Neural cell (in vitro differentiated cells): ENCODE data around the gene THADA.

Experiments
- CTCF ChIP-seq: fragments of 450-650 bp; IDR thresholded peaks from 2 replicates; pipeline ENCODE4 v1.5.1; 2014; ENCODE audit warnings: antibody characterized with exemption, mild to moderate bottlenecking, moderate library complexity; ENCODE audit not compliant: poor library complexity, severe bottlenecking
- EP300 ChIP-seq: fragments of 450-650 bp; conservative IDR thresholded peaks from 2 replicates; pipeline ENCODE4 v1.6.1; 2014; ENCODE audit warnings: antibody characterized with exemption, mild to moderate bottlenecking, moderate library complexity; ENCODE audit not compliant: poor library complexity, severe bottlenecking
- EZH2 ChIP-seq: fragments of 200-600, 300-800 bp; shearing (Covaris generic), sonication (generic); IDR thresholded peaks from 2 replicates; pipeline ENCODE4 v1.6.1; 2014; ENCODE audit warnings: antibody characterized with exemption, low read length, borderline replicate concordance, mild to moderate bottlenecking; ENCODE audit not compliant: insufficient read depth, poor library complexity, severe bottlenecking
- MXI1 ChIP-seq: fragments of 450-650 bp; conservative IDR thresholded peaks from 2 replicates; pipeline ENCODE4 v1.6.1; 2014; ENCODE audit warnings: antibody characterized with exemption, mild to moderate bottlenecking; ENCODE audit not compliant: poor library complexity, severe bottlenecking
- POLR2AphosphoS5 ChIP-seq: IDR thresholded peaks from 2 replicates; pipeline ENCODE4 v1.6.1; 2012
- RAD21 ChIP-seq: fragments of 450-650 bp; conservative IDR thresholded peaks from 2 replicates; pipeline ENCODE4 v1.6.1; 2014; ENCODE audit warnings: antibody characterized with exemption, mild to moderate bottlenecking, moderate library complexity
- SMC3 ChIP-seq: fragments of 450-650 bp; conservative IDR thresholded peaks from 2 replicates; pipeline ENCODE4 v1.6.1; 2014; ENCODE audit warnings: antibody characterized with exemption, mild to moderate bottlenecking, moderate library complexity; ENCODE audit not compliant: poor library complexity
- TF ChIP-seq, protein P1 (sequence below): IDR thresholded peaks from 2 replicates; pipeline ENCODE4 v1.6.1; 2012; ENCODE audit warnings: borderline replicate concordance

GRCh38 chr2:43441195-43441594 is 154.6 kb downstream of the THADA start:
- TF ChIP-seq CTCF = no peak
- TF ChIP-seq, protein P1, sequence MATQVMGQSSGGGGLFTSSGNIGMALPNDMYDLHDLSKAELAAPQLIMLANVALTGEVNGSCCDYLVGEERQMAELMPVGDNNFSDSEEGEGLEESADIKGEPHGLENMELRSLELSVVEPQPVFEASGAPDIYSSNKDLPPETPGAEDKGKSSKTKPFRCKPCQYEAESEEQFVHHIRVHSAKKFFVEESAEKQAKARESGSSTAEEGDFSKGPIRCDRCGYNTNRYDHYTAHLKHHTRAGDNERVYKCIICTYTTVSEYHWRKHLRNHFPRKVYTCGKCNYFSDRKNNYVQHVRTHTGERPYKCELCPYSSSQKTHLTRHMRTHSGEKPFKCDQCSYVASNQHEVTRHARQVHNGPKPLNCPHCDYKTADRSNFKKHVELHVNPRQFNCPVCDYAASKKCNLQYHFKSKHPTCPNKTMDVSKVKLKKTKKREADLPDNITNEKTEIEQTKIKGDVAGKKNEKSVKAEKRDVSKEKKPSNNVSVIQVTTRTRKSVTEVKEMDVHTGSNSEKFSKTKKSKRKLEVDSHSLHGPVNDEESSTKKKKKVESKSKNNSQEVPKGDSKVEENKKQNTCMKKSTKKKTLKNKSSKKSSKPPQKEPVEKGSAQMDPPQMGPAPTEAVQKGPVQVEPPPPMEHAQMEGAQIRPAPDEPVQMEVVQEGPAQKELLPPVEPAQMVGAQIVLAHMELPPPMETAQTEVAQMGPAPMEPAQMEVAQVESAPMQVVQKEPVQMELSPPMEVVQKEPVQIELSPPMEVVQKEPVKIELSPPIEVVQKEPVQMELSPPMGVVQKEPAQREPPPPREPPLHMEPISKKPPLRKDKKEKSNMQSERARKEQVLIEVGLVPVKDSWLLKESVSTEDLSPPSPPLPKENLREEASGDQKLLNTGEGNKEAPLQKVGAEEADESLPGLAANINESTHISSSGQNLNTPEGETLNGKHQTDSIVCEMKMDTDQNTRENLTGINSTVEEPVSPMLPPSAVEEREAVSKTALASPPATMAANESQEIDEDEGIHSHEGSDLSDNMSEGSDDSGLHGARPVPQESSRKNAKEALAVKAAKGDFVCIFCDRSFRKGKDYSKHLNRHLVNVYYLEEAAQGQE = no peak
- TF ChIP-seq POLR2AphosphoS5 = no peak
- TF ChIP-seq SMC3 = no peak
- no peak for TF ChIP-seq EP300
- no peak for TF ChIP-seq MXI1
- no peak for TF ChIP-seq RAD21
- no peak for TF ChIP-seq EZH2
